Kidney (tissue), 22 donors: ENCODE measurements around the gene FABP3. TPM values are rescaled to one million over a fixed set of nuclear protein-coding genes. Genes with fewer than 3 reads are reported as not detected.
A peak's percentile ranks its signal among the peaks of the same experiment; 100 is the strongest.

ENCODE experiments used
- DNase-seq, 5 donors: peaks; one replicate each; pipeline ENCODE4 v3.0.0-alpha.2; 2013 to 2020
- FAIRE-seq: peaks from 2 replicates; lab custom pipeline; 2012; peaks lifted over from hg19 to GRCh38; lab: Jason Lieb, UNC
- H3K27ac ChIP-seq, 2 donors: one replicate each; pipeline ENCODE4 v1.7.0; 2013; ENCODE audit warnings: low read depth in 2 of 2, low read length in 2 of 2, inconsistent platforms in 1 of 2
- H3K27me3 ChIP-seq: one replicate; pipeline ENCODE4 v1.7.1; 2013; ENCODE audit warnings: low read length, inconsistent platforms; ENCODE audit not compliant: control insufficient read depth, insufficient read depth
- H3K36me3 ChIP-seq, 3 donors: one replicate each; pipeline versions ENCODE4 v1.7.0 to v1.7.1; 2013; ENCODE audit warnings: low read length in 3 of 3, control low read depth in 1 of 3, inconsistent platforms in 1 of 3; ENCODE audit not compliant: insufficient read depth in 3 of 3, control insufficient read depth in 2 of 3
- H3K4me1 ChIP-seq, 3 donors: one replicate each; pipeline versions ENCODE4 v1.7.0 to v1.7.1; 2013; ENCODE audit warnings: low read length in 3 of 3, inconsistent platforms in 1 of 3, low read depth in 1 of 3; ENCODE audit not compliant: control insufficient read depth in 2 of 3, insufficient read depth in 2 of 3
- H3K4me3 ChIP-seq, 3 donors: one replicate each; pipeline versions ENCODE4 v1.7.0 to v1.8.1; 2013; ENCODE audit warnings: low read length in 3 of 3, control low read depth in 1 of 3, inconsistent platforms in 1 of 3
- H3K9ac ChIP-seq, 3 donors: one replicate each; pipeline versions ENCODE4 v1.7.0 to v1.7.1; 2013; ENCODE audit warnings: low read length in 3 of 3, control low read depth in 1 of 3, inconsistent platforms in 1 of 3
- H3K9me3 ChIP-seq, 3 donors: one replicate each; pipeline versions ENCODE4 v1.7.0 to v1.7.1; 2013; ENCODE audit warnings: low read length in 3 of 3, control low read depth in 1 of 3, inconsistent platforms in 1 of 3; ENCODE audit not compliant: control insufficient read depth in 2 of 3, insufficient read depth in 1 of 3
- intact Hi-C: fragments of 100-400 bp; cut with DNase I; formaldehyde crosslinking; loops from one replicate; pipeline ENCODE4 v1.11.1; 2022
- long read RNA-seq, 10 donors: library from polyadenylated mRNA in 1 of 10; unstranded in 1 of 10; transcript quantifications; one replicate each; pipeline ENCODE4 v2.0.0 and lab custom pipeline, GENCODE V29; 2021 to 2026
- polyA plus RNA-seq: library from polyadenylated mRNA; stranded (reverse); fragments of 350-450 nt; fragmentation: Illumina TruSeq; extraction: RNeasy Lipid Tissue Mini Kit (QIAGEN cat#74804); gene quantifications from one replicate; pipeline ENCODE4 v1.2.3, GENCODE V29; 2014; ENCODE audit warnings: low read depth, low replicate concordance; ENCODE audit not compliant: insufficient read depth
- total RNA-seq: library from RNA; stranded (reverse); fragmentation: NEBNext Ultra II Directional; extraction: Animal tissue kit (Norgen Biotek cat#: 25700); gene quantifications from one replicate; pipeline ENCODE4 v1.2.1, GENCODE V29; 2021
- TF ChIP-seq, protein P1 (sequence below): IDR thresholded peaks from 3 replicates; pipeline ENCODE4 v1.5.1; 2012; ENCODE audit warnings: mild to moderate bottlenecking, moderate library complexity, borderline replicate concordance; ENCODE audit not compliant: insufficient read depth; ENCODE audit errors: extremely low read depth
- donor health status: control.
- donor health status: control.
- donor health status: control.
- donor health status: control.
- donor health status: control.
- donor health status: DM: yes; HTN: yes; CAD: no.
- donor health status: Normal renal cell carcinoma (clear cell type).

Gene FABP3
- total RNA-seq (25.0 TPM), polyA plus RNA-seq (542 TPM)
- long read RNA-seq, donor 1, transcript FABP3-203 (3 exons, 535 nt): minor isoform, 5 of 21 reads
- long read RNA-seq, donor 1, transcript FABP3-201 (4 exons, 725 nt): major isoform, 16 of 21 reads
- long read RNA-seq, donor 1, partial matches to known transcripts: 0 of 21 reads
- long read RNA-seq, donor 1, other reads (novel, unspliced or antisense): 0 of 21 reads
- long read RNA-seq, donor 2, transcript FABP3-201 (4 exons, 725 nt): major isoform, 35 of 49 reads
- long read RNA-seq, donor 2, partial matches to known transcripts: 10 of 49 reads
- long read RNA-seq, donor 2, other reads (novel, unspliced or antisense): 0 of 49 reads
- long read RNA-seq, donor 3, transcript FABP3-201 (4 exons, 725 nt): major isoform, 41 of 52 reads
- long read RNA-seq, donor 3, partial matches to known transcripts: 8 of 52 reads
- long read RNA-seq, donor 3, other reads (novel, unspliced or antisense): 0 of 52 reads
- long read RNA-seq, donor 4, transcript FABP3-201 (4 exons, 725 nt): major isoform, 29 of 29 reads
- long read RNA-seq, donor 4, partial matches to known transcripts: 0 of 29 reads
- long read RNA-seq, donor 4, other reads (novel, unspliced or antisense): 0 of 29 reads
- long read RNA-seq, donor 5, partial matches to known transcripts: 0 of 3 reads
- long read RNA-seq, donor 5, other reads (novel, unspliced or antisense): 0 of 3 reads
- long read RNA-seq, donor 6, transcript FABP3-201 (4 exons, 725 nt): major isoform, 95 of 118 reads
- long read RNA-seq, donor 6, transcript FABP3-203 (3 exons, 535 nt): minor isoform, 13 of 118 reads
- long read RNA-seq, donor 6, partial matches to known transcripts: 10 of 118 reads
- long read RNA-seq, donor 6, other reads (novel, unspliced or antisense): 0 of 118 reads
- long read RNA-seq, donor 7, transcript FABP3-201 (4 exons, 725 nt): major isoform, 10 of 11 reads
- long read RNA-seq, donor 7, partial matches to known transcripts: 0 of 11 reads
- long read RNA-seq, donor 7, other reads (novel, unspliced or antisense): 1 of 11 reads
- long read RNA-seq, donor 8, transcript FABP3-201 (4 exons, 725 nt): major isoform, 15 of 16 reads
- long read RNA-seq, donor 8, partial matches to known transcripts: 0 of 16 reads
- long read RNA-seq, donor 8, other reads (novel, unspliced or antisense): 0 of 16 reads
- long read RNA-seq, donor 9, transcript FABP3-201 (4 exons, 725 nt): major isoform, 17 of 20 reads
- long read RNA-seq, donor 9, partial matches to known transcripts: 0 of 20 reads
- long read RNA-seq, donor 9, other reads (novel, unspliced or antisense): 0 of 20 reads
- long read RNA-seq, donor 10, transcript FABP3-201 (4 exons, 725 nt): major isoform, 16 of 17 reads
- long read RNA-seq, donor 10, partial matches to known transcripts: 0 of 17 reads
- long read RNA-seq, donor 10, other reads (novel, unspliced or antisense): 0 of 17 reads

- Histone ChIP-seq H3K4me3 (peak within 1 kb of the TSS; percentile 42 to 58 (median 49)), H3K4me1 (peaks cover 2 to 51% (median 41%) of the 10 kb centered on the region in 3 donors)
- FAIRE-seq: no peak
Observed at GRCh38 chr1:31373056-31373896, at the start of gene FABP3. FABP3 (minus strand) TSS chr1:31373076; CDS start chr1:31373014, 62 bp downstream.

GRCh38 chr1:31421371-31422040 is 48.6 kb upstream of the FABP3 start:
- no peak overlapping the region for H3K4me3 ChIP-seq
- no peaks in the 10 kb centered on the region for H3K27me3 ChIP-seq
- H3K9ac ChIP-seq: no peak overlapping the region
- H3K4me1 ChIP-seq: peaks cover 0 to 19% (median 8%) of the 10 kb centered on the region in 3 donors
- H3K36me3 ChIP-seq: peaks cover 0 to 15% (median 3%) of the 10 kb centered on the region in 3 donors
- H3K27ac ChIP-seq: no peak overlapping the region
- no peaks in the 10 kb centered on the region for H3K9me3 ChIP-seq
- no peak for FAIRE-seq
- DNase-seq: peak in 2 of 5 donors; percentile 39 to 54
- TF ChIP-seq, protein P1, sequence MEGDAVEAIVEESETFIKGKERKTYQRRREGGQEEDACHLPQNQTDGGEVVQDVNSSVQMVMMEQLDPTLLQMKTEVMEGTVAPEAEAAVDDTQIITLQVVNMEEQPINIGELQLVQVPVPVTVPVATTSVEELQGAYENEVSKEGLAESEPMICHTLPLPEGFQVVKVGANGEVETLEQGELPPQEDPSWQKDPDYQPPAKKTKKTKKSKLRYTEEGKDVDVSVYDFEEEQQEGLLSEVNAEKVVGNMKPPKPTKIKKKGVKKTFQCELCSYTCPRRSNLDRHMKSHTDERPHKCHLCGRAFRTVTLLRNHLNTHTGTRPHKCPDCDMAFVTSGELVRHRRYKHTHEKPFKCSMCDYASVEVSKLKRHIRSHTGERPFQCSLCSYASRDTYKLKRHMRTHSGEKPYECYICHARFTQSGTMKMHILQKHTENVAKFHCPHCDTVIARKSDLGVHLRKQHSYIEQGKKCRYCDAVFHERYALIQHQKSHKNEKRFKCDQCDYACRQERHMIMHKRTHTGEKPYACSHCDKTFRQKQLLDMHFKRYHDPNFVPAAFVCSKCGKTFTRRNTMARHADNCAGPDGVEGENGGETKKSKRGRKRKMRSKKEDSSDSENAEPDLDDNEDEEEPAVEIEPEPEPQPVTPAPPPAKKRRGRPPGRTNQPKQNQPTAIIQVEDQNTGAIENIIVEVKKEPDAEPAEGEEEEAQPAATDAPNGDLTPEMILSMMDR: no peak
- intact Hi-C loops: loop anchor here (10.0 kb wide), 1 partner anchor 237 kb away; no protein-coding TSS in a partner anchor

More at GRCh38 chr1:31373056-31373896, at the start of gene FABP3:
- peak within 1 kb of the TSS; percentile 27 to 89 (median 63) for H3K9ac ChIP-seq
- TF ChIP-seq, protein P1: no peak
- peaks cover 0 to 6% (median 2%) of the 10 kb centered on the region in 3 donors for H3K36me3 ChIP-seq
- H3K27ac ChIP-seq: peak within 1 kb of the TSS; percentile 89 to 98
- DNase-seq: peak; percentile 91 to 95 (median 94)
- intact Hi-C loops: no loop called here
- H3K27me3 ChIP-seq: no peaks in the 10 kb centered on the region
- H3K9me3 ChIP-seq: no peaks in the 10 kb centered on the region
